Measurements from ENCODE around the gene NAA16.
A peak's percentile ranks its signal among the peaks of the same experiment; 100 is the strongest.

Gene NAA16

DNA sequence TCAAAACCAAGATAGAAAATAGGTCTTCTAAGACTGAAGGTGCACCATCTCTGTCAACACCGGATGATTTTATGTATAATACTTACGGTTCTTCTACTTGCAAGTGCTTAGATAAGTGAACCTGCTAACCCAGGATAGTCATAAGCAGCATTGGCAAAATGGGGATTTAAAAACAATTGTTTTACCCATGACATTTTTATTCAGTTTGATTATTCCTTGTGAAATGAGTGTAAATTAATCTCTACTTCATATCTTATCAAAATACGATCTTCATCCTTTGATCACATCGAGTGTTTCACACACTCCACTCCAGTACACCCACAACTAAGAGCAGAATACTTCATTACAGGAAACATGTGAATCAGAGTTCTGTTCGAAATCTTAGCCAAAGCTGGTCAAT is 24.7 kb upstream of the NAA16 start:
- Mint-ChIP-seq H3K36me3 (ENCODE audit: low read depth) (peaks cover 6% of the 10 kb centered on the region), H3K27ac (no peak overlapping the region), H3K27me3 (ENCODE audit: low read depth, poor library complexity) (no peaks in the 10 kb centered on the region), H3K9me3 (peaks cover 7% of the 10 kb centered on the region), H3K4me1 (no peaks in the 10 kb centered on the region), H3K4me3 (no peak overlapping the region)
- DNase-seq: no peak
- TF ChIP-seq, protein P1, sequence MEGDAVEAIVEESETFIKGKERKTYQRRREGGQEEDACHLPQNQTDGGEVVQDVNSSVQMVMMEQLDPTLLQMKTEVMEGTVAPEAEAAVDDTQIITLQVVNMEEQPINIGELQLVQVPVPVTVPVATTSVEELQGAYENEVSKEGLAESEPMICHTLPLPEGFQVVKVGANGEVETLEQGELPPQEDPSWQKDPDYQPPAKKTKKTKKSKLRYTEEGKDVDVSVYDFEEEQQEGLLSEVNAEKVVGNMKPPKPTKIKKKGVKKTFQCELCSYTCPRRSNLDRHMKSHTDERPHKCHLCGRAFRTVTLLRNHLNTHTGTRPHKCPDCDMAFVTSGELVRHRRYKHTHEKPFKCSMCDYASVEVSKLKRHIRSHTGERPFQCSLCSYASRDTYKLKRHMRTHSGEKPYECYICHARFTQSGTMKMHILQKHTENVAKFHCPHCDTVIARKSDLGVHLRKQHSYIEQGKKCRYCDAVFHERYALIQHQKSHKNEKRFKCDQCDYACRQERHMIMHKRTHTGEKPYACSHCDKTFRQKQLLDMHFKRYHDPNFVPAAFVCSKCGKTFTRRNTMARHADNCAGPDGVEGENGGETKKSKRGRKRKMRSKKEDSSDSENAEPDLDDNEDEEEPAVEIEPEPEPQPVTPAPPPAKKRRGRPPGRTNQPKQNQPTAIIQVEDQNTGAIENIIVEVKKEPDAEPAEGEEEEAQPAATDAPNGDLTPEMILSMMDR (IDR thresholded peaks at IDR 0.05): no peak

DNA sequence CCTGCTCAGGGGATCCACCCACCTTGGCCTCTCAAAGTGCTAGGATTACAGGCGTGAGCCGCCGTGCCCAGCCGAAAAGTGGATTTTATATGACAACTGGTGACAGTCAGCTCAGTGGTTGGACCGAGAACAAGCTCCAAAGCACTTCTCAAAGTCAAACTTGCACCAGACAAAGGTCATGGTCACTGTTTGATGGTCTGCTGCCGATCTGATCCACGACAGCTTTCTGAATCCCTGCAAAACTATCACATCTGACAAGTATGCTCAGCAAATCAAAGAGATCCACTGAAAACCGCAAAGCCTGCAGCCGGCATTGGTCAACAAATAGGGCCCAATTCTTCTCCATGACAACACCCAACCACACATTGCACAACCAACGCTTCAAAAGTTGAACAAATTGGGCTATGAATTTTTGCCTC is 21.6 kb upstream of the NAA16 start:
- Mint-ChIP-seq H3K4me3 (no peak overlapping the region), H3K4me1 (no peaks in the 10 kb centered on the region), H3K9me3 (peaks cover 18% of the 10 kb centered on the region), H3K27ac (peak overlapping the region; percentile 28), H3K36me3 (ENCODE audit: low read depth) (peaks cover 13% of the 10 kb centered on the region), H3K27me3 (ENCODE audit: low read depth, poor library complexity) (no peaks in the 10 kb centered on the region)
- DNase-seq: no peak
- TF ChIP-seq, protein P1 (IDR thresholded peaks at IDR 0.05): no peak

DNA sequence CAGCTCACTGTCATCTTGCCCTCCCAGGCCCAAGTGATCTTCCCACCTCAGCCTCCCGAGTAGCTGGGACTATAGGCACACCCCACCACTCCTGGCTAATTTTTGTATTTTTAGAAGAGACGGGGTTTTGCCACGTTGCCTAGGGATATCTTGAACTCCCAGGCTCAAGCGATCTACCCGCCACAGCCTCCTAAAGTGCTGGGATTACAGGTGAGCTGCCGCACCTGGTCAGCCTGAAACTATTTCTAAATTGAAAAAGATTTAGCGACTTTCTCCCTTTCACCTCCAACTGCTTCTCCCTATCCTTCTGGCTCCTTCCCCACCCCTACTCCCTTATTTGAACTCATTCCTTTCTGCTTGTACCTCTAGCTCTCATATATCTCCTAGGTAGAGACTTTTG is 19.8 kb upstream of the NAA16 start:
- Mint-ChIP-seq H3K36me3 (ENCODE audit: low read depth) (peaks cover 9% of the 10 kb centered on the region), H3K27ac (no peak overlapping the region), H3K4me1 (no peaks in the 10 kb centered on the region), H3K9me3 (peaks cover 20% of the 10 kb centered on the region), H3K27me3 (ENCODE audit: low read depth, poor library complexity) (no peaks in the 10 kb centered on the region), H3K4me3 (no peak overlapping the region)
- TF ChIP-seq, protein P1 (IDR thresholded peaks at IDR 0.05): no peak
- no peak for DNase-seq

DNA sequence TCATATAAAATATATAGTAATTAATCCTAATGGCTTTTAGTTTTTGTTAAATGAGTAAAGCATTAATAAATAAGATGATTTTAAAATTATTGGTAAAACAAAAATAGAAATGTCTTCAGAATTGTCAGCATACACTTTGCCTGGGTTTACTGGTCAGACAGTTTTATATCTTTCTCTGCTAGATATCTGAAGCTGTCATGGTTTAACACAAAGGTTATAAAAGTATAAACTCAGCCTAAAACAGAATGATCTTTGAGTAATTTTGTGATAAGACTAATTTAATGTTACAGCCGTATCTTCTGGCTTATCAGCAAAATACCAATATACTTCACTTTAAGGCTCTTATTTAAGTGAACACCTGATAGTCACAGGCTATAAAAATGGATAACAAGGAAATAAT is 17.8 kb upstream of the NAA16 start:
- TF ChIP-seq, protein P1 (IDR thresholded peaks at IDR 0.05): no peak
- Mint-ChIP-seq H3K27ac (no peak overlapping the region), H3K4me3 (no peak overlapping the region), H3K36me3 (ENCODE audit: low read depth) (peaks cover 9% of the 10 kb centered on the region), H3K4me1 (no peaks in the 10 kb centered on the region), H3K27me3 (ENCODE audit: low read depth, poor library complexity) (no peaks in the 10 kb centered on the region), H3K9me3 (peaks cover 20% of the 10 kb centered on the region)
- DNase-seq: no peak

DNA sequence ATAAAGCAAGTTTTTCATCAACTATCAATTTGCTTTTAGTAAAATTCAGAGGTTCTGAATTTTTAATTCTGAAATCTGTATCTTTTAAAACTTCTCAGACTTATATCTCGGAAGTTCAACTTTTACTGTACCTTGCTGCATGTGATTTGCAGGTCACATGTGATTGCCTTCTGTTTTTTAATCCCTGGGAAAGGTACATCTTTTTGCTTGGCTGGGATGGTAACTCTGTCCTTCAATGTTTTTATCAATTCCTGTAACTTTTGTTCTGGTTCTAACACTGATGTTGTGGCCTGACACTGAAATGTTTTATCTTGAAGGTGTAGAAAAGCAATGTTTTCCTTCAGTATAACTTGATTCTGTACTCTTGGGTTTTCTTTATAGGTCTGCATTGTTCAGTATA is 16.2 kb upstream of the NAA16 start:
- no peak for DNase-seq
- Mint-ChIP-seq H3K4me3 (no peak overlapping the region), H3K9me3 (peaks cover 20% of the 10 kb centered on the region), H3K27me3 (ENCODE audit: low read depth, poor library complexity) (peaks cover 5% of the 10 kb centered on the region), H3K27ac (no peak overlapping the region), H3K4me1 (no peaks in the 10 kb centered on the region), H3K36me3 (ENCODE audit: low read depth) (peaks cover 9% of the 10 kb centered on the region)
- TF ChIP-seq, protein P1 (IDR thresholded peaks at IDR 0.05): no peak

DNA sequence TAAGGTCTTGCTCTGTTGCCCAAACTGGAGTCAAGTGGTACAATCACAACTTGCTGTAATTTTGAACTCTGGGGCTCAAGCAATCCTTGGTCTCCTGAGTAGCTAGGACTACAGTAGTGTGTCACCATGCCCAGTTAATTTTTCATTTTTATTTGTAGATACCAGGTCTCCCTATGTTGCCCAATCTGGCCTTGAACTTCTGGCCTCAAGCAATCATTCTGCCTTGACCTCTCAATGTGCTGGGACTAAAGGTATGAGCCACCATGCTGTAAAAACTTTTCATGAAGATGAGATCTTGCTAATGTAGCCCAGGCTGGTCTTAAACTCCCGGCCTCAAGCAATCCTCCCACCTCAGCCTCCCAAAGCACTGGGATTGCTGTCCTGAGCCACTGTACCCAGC is 15.1 kb upstream of the NAA16 start:
- Mint-ChIP-seq H3K4me1 (no peaks in the 10 kb centered on the region), H3K9me3 (peaks cover 20% of the 10 kb centered on the region), H3K4me3 (no peak overlapping the region), H3K36me3 (ENCODE audit: low read depth) (peaks cover 9% of the 10 kb centered on the region), H3K27me3 (ENCODE audit: low read depth, poor library complexity) (peaks cover 5% of the 10 kb centered on the region), H3K27ac (no peak overlapping the region)
- TF ChIP-seq, protein P1 (IDR thresholded peaks at IDR 0.05): no peak
- DNase-seq: no peak
